Keratinocyte (primary cell): ENCODE data around the gene OGT. TPM values are rescaled to one million over a fixed set of nuclear protein-coding genes. Genes with fewer than 3 reads are reported as not detected.

Source experiments
- DNase-seq: peaks from one replicate; pipeline ENCODE4 v3.0.0-alpha.2; 2011; ENCODE audit warnings: low read depth, missing footprints, low spot score
- FAIRE-seq: peaks from 2 replicates; lab custom pipeline; 2011; peaks lifted over from hg19 to GRCh38; lab: Jason Lieb, UNC
- H2AFZ ChIP-seq: 2 replicates; pipeline ENCODE4 v1.6.0; 2012; ENCODE audit warnings: low read length, control low read depth, inconsistent platforms; ENCODE audit not compliant: control insufficient read depth
- H3K27ac ChIP-seq: 2 replicates; pipeline ENCODE4 v1.5.1; 2011; ENCODE audit warnings: low read length; ENCODE audit not compliant: control insufficient read depth, insufficient read depth
- H3K27me3 ChIP-seq: 3 replicates; pipeline ENCODE4 v1.6.0; 2011; ENCODE audit warnings: low read length; ENCODE audit not compliant: control insufficient read depth, insufficient read depth; ENCODE audit errors: extremely low read depth
- H3K36me3 ChIP-seq, 2 experiments: 2 replicates in 1 of 2; 3 replicates in 1 of 2; pipeline ENCODE4 v1.5.1; 2011; ENCODE audit warnings: low read length in 2 of 2, mild to moderate bottlenecking in 1 of 2; ENCODE audit not compliant: control insufficient read depth in 2 of 2, insufficient read depth in 2 of 2; ENCODE audit errors: extremely low read depth in 1 of 2
- H3K4me1 ChIP-seq: 3 replicates; pipeline ENCODE4 v1.5.1; 2011; ENCODE audit warnings: low read length; ENCODE audit not compliant: control insufficient read depth, insufficient read depth; ENCODE audit errors: extremely low read depth
- H3K4me2 ChIP-seq: 3 replicates; pipeline ENCODE4 v1.6.0; 2011; ENCODE audit warnings: low read depth, low read length; ENCODE audit not compliant: control insufficient read depth, insufficient read depth; ENCODE audit errors: extremely low read depth
- H3K4me3 ChIP-seq, 3 experiments: fragments of 200-600 bp in 1 of 3; sonication (generic) in 1 of 3; 2 replicates in 2 of 3; 3 replicates in 1 of 3; pipeline ENCODE4 v1.5.1; 2011 to 2016; ENCODE audit warnings: low read length in 3 of 3, mild to moderate bottlenecking in 3 of 3, control low read depth in 2 of 3, inconsistent platforms in 1 of 3, low read depth in 1 of 3, mixed read lengths in 1 of 3, mixed run types in 1 of 3, moderate library complexity in 1 of 3; ENCODE audit not compliant: control insufficient read depth in 2 of 3, insufficient read depth in 2 of 3; ENCODE audit errors: extremely low read depth in 1 of 3
- H3K79me2 ChIP-seq: 2 replicates; pipeline ENCODE4 v1.6.0; 2012; ENCODE audit warnings: low read length; ENCODE audit not compliant: control insufficient read depth, insufficient read depth
- H3K9ac ChIP-seq: 3 replicates; pipeline ENCODE4 v1.6.0; 2011; ENCODE audit warnings: low read length; ENCODE audit not compliant: control insufficient read depth, insufficient read depth; ENCODE audit errors: extremely low read depth
- H3K9me1 ChIP-seq: 3 replicates; pipeline ENCODE4 v1.6.0; 2011; ENCODE audit warnings: low read length; ENCODE audit not compliant: control insufficient read depth, insufficient read depth; ENCODE audit errors: extremely low read depth
- H3K9me3 ChIP-seq: 2 replicates; pipeline ENCODE4 v1.5.1; 2012; ENCODE audit warnings: low read depth, low read length; ENCODE audit not compliant: control insufficient read depth
- H4K20me1 ChIP-seq: 3 replicates; pipeline ENCODE4 v1.6.0; 2011; ENCODE audit warnings: low read length; ENCODE audit not compliant: control insufficient read depth, insufficient read depth; ENCODE audit errors: extremely low read depth
- EZH2 ChIP-seq: IDR thresholded peaks from one replicate; pipeline ENCODE4 v1.6.1; 2012; ENCODE audit warnings: inconsistent platforms, mild to moderate bottlenecking, low read length, moderate library complexity
- dilution Hi-C: fragments of 300-500 bp; cut with MboI; formaldehyde crosslinking; loops from one replicate; pipeline ENCODE4 v1.7.0; 2020; ENCODE audit warnings: low sequenced_read_pairs; ENCODE audit not compliant: extremely low pct_ligation_motif_present
- polyA plus RNA-seq, 5 experiments: library from polyadenylated mRNA; depleted of rRNA in 3 of 5; stranded (reverse) in 3 of 5; stranded (forward) in 1 of 5; unstranded in 1 of 5; fragments of >200 nt; gene quantifications; 1 replicate in 1 of 5; 2 replicates in 3 of 5; 3 replicates in 1 of 5; pipeline versions ENCODE4 v1.2.1 to v1.2.3, GENCODE V29; 2011 to 2012; ENCODE audit warnings: missing spikeins in 2 of 5, low read depth in 1 of 5, low replicate concordance in 1 of 5
- TF ChIP-seq, protein P1 (sequence below), 3 experiments: IDR thresholded peaks in 1 of 3; conservative IDR thresholded peaks in 1 of 3; optimal IDR thresholded peaks in 1 of 3; 2 replicates in 2 of 3; 3 replicates in 1 of 3; pipeline versions ENCODE3 to v1.5.1; 2011; ENCODE audit warnings: low read length in 3 of 3, mild to moderate bottlenecking in 3 of 3, moderate library complexity in 2 of 3, control low read depth in 1 of 3, inconsistent platforms in 1 of 3; ENCODE audit not compliant: insufficient read depth in 2 of 3; ENCODE audit errors: extremely low read depth in 1 of 3

The OGT gene
- polyA plus RNA-seq, 1 donor (not counting 4 experiments of a cell fraction or from before 2014, with no cell fraction given) = 136 TPM

DNA sequence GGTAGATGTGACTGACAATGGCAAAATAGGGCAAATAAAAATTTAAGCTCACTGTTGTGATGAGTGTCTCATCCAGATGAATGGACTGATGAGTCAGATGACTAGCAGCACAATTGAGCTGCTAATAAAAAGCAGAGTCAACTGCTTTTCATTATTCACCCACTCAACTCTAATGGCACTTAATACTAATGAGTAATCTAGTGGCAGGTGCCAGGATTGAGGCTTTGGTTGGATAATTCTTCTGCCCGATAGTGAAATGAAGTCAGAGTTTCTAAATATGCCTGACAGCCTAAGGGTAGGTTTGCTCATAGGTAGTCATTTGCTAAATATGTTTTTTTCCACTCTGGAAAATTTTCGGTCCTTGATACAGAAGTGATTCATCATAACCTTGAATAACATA is 10.4 kb downstream of the OGT start:
- DNase-seq = peak; percentile 67
- H3K4me1 ChIP-seq = peaks cover 40% of the 10 kb centered on the region

DNA sequence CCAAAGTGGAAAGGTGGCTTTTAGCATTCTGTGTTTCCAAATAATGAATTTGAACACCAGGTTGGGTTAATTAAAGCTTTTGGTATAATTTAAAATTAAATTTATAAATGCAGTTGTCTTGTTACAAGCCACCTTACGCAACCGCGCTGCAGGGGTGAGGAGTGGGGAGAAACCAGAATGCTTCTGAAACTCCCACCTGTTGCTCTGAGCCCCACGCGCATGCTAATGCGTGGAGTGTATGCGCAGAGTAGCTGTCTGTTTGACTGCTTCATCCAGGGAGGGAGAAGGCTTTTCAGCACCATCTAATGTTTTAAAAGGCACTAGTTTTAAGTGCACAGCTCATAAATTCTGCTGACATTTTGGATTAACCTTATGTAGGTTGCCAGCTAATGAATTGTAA is 12.5 kb downstream of the OGT start:
- Histone ChIP-seq H3K36me3 (peaks cover 2 to 20% of the 10 kb centered on the region in 2 experiments), H3K4me2 (no peak overlapping the region), H3K27me3 (no peaks in the 10 kb centered on the region), H3K9ac (no peak overlapping the region), H3K27ac (no peak overlapping the region), H3K79me2 (peaks cover 56% of the 10 kb centered on the region), H4K20me1 (peaks cover 20% of the 10 kb centered on the region), H3K9me1 (no peaks in the 10 kb centered on the region), H3K4me1 (peaks cover 29% of the 10 kb centered on the region), H3K9me3 (no peaks in the 10 kb centered on the region), H3K4me3 (no peak overlapping the region), H2AFZ (no peak overlapping the region)
- dilution Hi-C loops = no loop called here
- no peak for DNase-seq
- no peak for TF ChIP-seq EZH2
- TF ChIP-seq, protein P1, sequence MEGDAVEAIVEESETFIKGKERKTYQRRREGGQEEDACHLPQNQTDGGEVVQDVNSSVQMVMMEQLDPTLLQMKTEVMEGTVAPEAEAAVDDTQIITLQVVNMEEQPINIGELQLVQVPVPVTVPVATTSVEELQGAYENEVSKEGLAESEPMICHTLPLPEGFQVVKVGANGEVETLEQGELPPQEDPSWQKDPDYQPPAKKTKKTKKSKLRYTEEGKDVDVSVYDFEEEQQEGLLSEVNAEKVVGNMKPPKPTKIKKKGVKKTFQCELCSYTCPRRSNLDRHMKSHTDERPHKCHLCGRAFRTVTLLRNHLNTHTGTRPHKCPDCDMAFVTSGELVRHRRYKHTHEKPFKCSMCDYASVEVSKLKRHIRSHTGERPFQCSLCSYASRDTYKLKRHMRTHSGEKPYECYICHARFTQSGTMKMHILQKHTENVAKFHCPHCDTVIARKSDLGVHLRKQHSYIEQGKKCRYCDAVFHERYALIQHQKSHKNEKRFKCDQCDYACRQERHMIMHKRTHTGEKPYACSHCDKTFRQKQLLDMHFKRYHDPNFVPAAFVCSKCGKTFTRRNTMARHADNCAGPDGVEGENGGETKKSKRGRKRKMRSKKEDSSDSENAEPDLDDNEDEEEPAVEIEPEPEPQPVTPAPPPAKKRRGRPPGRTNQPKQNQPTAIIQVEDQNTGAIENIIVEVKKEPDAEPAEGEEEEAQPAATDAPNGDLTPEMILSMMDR (optimal IDR thresholded peaks at IDR 0.05 in 1 of 3, IDR thresholded peaks at IDR 0.05 in 1 of 3, conservative IDR thresholded peaks at IDR 0.05 in 1 of 3; ENCODE audit: extremely low read depth in 1 of 3, insufficient read depth in 2 of 3, low read length in 3 of 3) = no peak
- FAIRE-seq = no peak

More for the DNA sequence above, 10.4 kb downstream of the OGT start:
- Histone ChIP-seq H3K27me3 (no peaks in the 10 kb centered on the region), H3K36me3 (peaks cover 2 to 23% of the 10 kb centered on the region in 2 experiments), H3K27ac (peak overlapping the region; percentile 76), H4K20me1 (peaks cover 22% of the 10 kb centered on the region), H3K9ac (no peak overlapping the region), H3K9me1 (no peaks in the 10 kb centered on the region), H3K4me3 (no peak overlapping the region), H3K9me3 (no peaks in the 10 kb centered on the region), H3K4me2 (peak overlapping the region; percentile 55), H2AFZ (no peak overlapping the region), H3K79me2 (peaks cover 71% of the 10 kb centered on the region)
- dilution Hi-C loops = no loop called here
- FAIRE-seq = peak; percentile 52
- no peak for TF ChIP-seq EZH2

DNA sequence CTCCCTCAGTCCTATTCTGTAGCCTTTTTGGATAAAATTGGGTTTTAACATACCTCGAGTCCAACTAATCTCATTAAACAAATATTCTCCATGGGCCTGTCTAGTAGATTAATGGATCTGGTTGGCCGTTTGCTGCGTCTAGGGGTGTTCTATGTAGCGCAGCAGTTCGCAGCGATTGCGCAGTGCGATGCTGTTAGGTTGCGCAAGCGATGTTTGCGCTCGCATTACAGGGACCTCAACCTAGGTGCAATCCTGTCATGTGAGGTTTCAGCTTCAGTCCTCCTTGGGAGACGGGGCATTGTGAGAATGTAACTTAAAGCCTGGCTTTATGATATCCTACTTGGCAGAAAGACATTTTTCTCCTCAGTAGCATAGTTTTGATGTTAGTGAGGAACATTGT is 14.0 kb downstream of the OGT start:
- TF ChIP-seq EZH2 = no peak
- TF ChIP-seq, protein P1 (optimal IDR thresholded peaks at IDR 0.05 in 1 of 3, IDR thresholded peaks at IDR 0.05 in 1 of 3, conservative IDR thresholded peaks at IDR 0.05 in 1 of 3; ENCODE audit: extremely low read depth in 1 of 3, insufficient read depth in 2 of 3, low read length in 3 of 3) = no peak
- Histone ChIP-seq H2AFZ (no peak overlapping the region), H3K4me2 (no peak overlapping the region), H3K79me2 (peaks cover 48% of the 10 kb centered on the region), H3K27me3 (no peaks in the 10 kb centered on the region), H3K27ac (no peak overlapping the region), H3K36me3 (peaks cover 2 to 20% of the 10 kb centered on the region in 2 experiments), H3K4me1 (peaks cover 15% of the 10 kb centered on the region), H3K9me3 (no peaks in the 10 kb centered on the region), H3K4me3 (no peak overlapping the region), H4K20me1 (peaks cover 21% of the 10 kb centered on the region), H3K9me1 (no peaks in the 10 kb centered on the region), H3K9ac (no peak overlapping the region)
- FAIRE-seq = no peak
- dilution Hi-C loops = no loop called here
- no peak for DNase-seq
